H1 (cell line): Measurements from ENCODE around the gene ADIPOR2. TPM values are rescaled to one million over a fixed set of nuclear protein-coding genes. Genes with fewer than 3 reads are reported as not detected.

Source experiments
- CTCF ChIA-PET: fragments of 300-600 bp; sonication (Branson Sonifier 250); formaldehyde crosslinking; loops from one replicate; lab custom pipeline; 2021; ENCODE audit not compliant: partially characterized antibody; lab: Charles Lee
- POLR2A ChIA-PET: fragments of 300-600 bp; sonication (Branson Sonifier 250); formaldehyde crosslinking; loops from one replicate; lab custom pipeline; 2021; ENCODE audit warnings: inconsistent platforms; ENCODE audit not compliant: partially characterized antibody; lab: Charles Lee
- DNase-seq, 2 experiments: peaks; one replicate each; pipeline versions ENCODE4 v3.0.0 to v3.0.0-alpha.2; 2010 to 2022; ENCODE audit warnings: low spot score in 2 of 2, low read depth in 1 of 2, mixed read lengths in 1 of 2
- FAIRE-seq: peaks from 2 replicates; lab custom pipeline; 2011; peaks lifted over from hg19 to GRCh38; lab: Jason Lieb, UNC
- H2AFZ ChIP-seq: 2 replicates; pipeline ENCODE4 v1.8.1; 2012; ENCODE audit warnings: low read length, inconsistent platforms
- H2AK5ac ChIP-seq: 2 replicates; pipeline ENCODE4 v1.6.1; 2013; ENCODE audit warnings: low read depth, low read length
- H2BK120ac ChIP-seq: replicated peaks from 2 replicates; pipeline ENCODE3; 2013; ENCODE audit warnings: low read depth, low read length, inconsistent platforms
- H2BK12ac ChIP-seq: 2 replicates; pipeline ENCODE4 v1.6.1; 2013; ENCODE audit warnings: low read depth, low read length
- H2BK15ac ChIP-seq: 2 replicates; pipeline ENCODE4 v1.6.1; 2013; ENCODE audit warnings: low read length
- H2BK20ac ChIP-seq: 2 replicates; pipeline ENCODE4 v1.6.1; 2013; ENCODE audit warnings: low read length
- H2BK5ac ChIP-seq: 2 replicates; pipeline ENCODE4 v1.6.1; 2013; ENCODE audit warnings: low read depth, low read length
- H3K14ac ChIP-seq: 2 replicates; pipeline ENCODE4 v1.6.1; 2013; ENCODE audit warnings: inconsistent platforms; ENCODE audit not compliant: insufficient read length
- H3K18ac ChIP-seq: 2 replicates; pipeline ENCODE4 v1.6.1; 2013; ENCODE audit warnings: low read length; ENCODE audit errors: extremely low read depth
- H3K23ac ChIP-seq: 2 replicates; pipeline ENCODE4 v1.6.1; 2013; ENCODE audit warnings: inconsistent platforms; ENCODE audit not compliant: insufficient read length
- H3K23me2 ChIP-seq: 2 replicates; pipeline ENCODE4 v1.6.1; 2013; ENCODE audit warnings: low read depth, low read length
- H3K27ac ChIP-seq: 2 replicates; pipeline ENCODE4 v1.6.1; 2011; ENCODE audit warnings: low read depth, low read length, inconsistent platforms
- H3K27me3 ChIP-seq, 4 experiments: replicated peaks in 1 of 4; 1 replicate in 1 of 4; 2 replicates in 3 of 4; pipeline versions ENCODE4 v1.6.1 to v1.8.1; 2011 to 2013; ENCODE audit warnings: low read length in 3 of 4, mild to moderate bottlenecking in 3 of 4, inconsistent platforms in 2 of 4, mixed read lengths in 2 of 4, moderate library complexity in 1 of 4; ENCODE audit not compliant: control insufficient read depth in 3 of 4, insufficient read depth in 3 of 4; ENCODE audit errors: extremely low read depth in 1 of 4
- H3K36me3 ChIP-seq, 4 experiments: 2 replicates each; pipeline versions ENCODE4 v1.6.1 to v1.8.1; 2011 to 2013; ENCODE audit warnings: mild to moderate bottlenecking in 4 of 4, low read length in 3 of 4, moderate library complexity in 2 of 4, control low read depth in 1 of 4, inconsistent platforms in 1 of 4; ENCODE audit not compliant: insufficient read depth in 4 of 4, control insufficient read depth in 2 of 4
- H3K4ac ChIP-seq: replicated peaks from 2 replicates; pipeline ENCODE3; 2013; ENCODE audit warnings: low read length, low read depth, mixed read lengths, inconsistent platforms; ENCODE audit not compliant: insufficient read length
- H3K4me1 ChIP-seq, 4 experiments: replicated peaks in 1 of 4; 1 replicate in 1 of 4; 2 replicates in 3 of 4; pipeline versions ENCODE4 v1.6.1 to v1.8.1; 2011 to 2013; ENCODE audit warnings: low read length in 3 of 4, inconsistent platforms in 2 of 4, mixed read lengths in 1 of 4; ENCODE audit not compliant: insufficient read depth in 4 of 4, control insufficient read depth in 3 of 4
- H3K4me2 ChIP-seq, 2 experiments: 2 replicates each; pipeline versions ENCODE4 v1.6.1 to v1.8.1; 2011 to 2013; ENCODE audit warnings: low read depth in 2 of 2, low read length in 2 of 2, control low read depth in 1 of 2, inconsistent platforms in 1 of 2, mild to moderate bottlenecking in 1 of 2; ENCODE audit not compliant: insufficient read depth in 1 of 2
- H3K4me3 ChIP-seq, 4 experiments: fragments of 200-600, 300-600 bp in 1 of 4; sonication (generic), shearing (Covaris generic), sonication (Bioruptor Twin) in 1 of 4; 2 replicates each; pipeline versions ENCODE4 v1.5.1 to v1.8.1; 2011 to 2016; ENCODE audit warnings: low read length in 4 of 4, low read depth in 3 of 4, control low read depth in 2 of 4, inconsistent platforms in 2 of 4, mild to moderate bottlenecking in 2 of 4, mixed read lengths in 1 of 4, moderate library complexity in 1 of 4; ENCODE audit not compliant: insufficient read depth in 2 of 4; ENCODE audit errors: extremely low read depth in 1 of 4
- H3K56ac ChIP-seq: replicated peaks from 2 replicates; pipeline ENCODE3; 2013; ENCODE audit warnings: low read depth, mild to moderate bottlenecking, mixed read lengths, low read length, inconsistent platforms; ENCODE audit not compliant: insufficient read length
- H3K79me1 ChIP-seq: 2 replicates; pipeline ENCODE4 v1.6.1; 2013; ENCODE audit warnings: low read depth, low read length, control low read depth
- H3K79me2 ChIP-seq, 2 experiments: 2 replicates each; pipeline versions ENCODE4 v1.6.1 to v1.8.1; 2012 to 2013; ENCODE audit warnings: low read length in 2 of 2, mild to moderate bottlenecking in 2 of 2, inconsistent platforms in 1 of 2; ENCODE audit not compliant: insufficient read depth in 2 of 2, control insufficient read depth in 1 of 2
- H3K9ac ChIP-seq, 4 experiments: replicated peaks in 1 of 4; 1 replicate in 1 of 4; 2 replicates in 3 of 4; pipeline versions ENCODE4 v1.6.1 to v1.8.1; 2011 to 2013; ENCODE audit warnings: low read depth in 3 of 4, low read length in 3 of 4, control low read depth in 2 of 4, mild to moderate bottlenecking in 2 of 4, moderate library complexity in 2 of 4, inconsistent platforms in 1 of 4; ENCODE audit errors: extremely low read depth in 1 of 4
- H3K9me3 ChIP-seq, 2 experiments: 2 replicates each; pipeline versions ENCODE4 v1.6.1 to v1.8.1; 2012 to 2013; ENCODE audit warnings: mild to moderate bottlenecking in 2 of 2, moderate library complexity in 2 of 2, control low read depth in 1 of 2, inconsistent platforms in 1 of 2, low read depth in 1 of 2, low read length in 1 of 2, mixed read lengths in 1 of 2; ENCODE audit not compliant: insufficient read depth in 2 of 2
- H4K20me1 ChIP-seq, 2 experiments: replicated peaks in 1 of 2; 2 replicates each; pipeline versions ENCODE3 to v1.8.1; 2011 to 2013; ENCODE audit warnings: inconsistent platforms in 2 of 2, low read length in 2 of 2, mild to moderate bottlenecking in 1 of 2; ENCODE audit not compliant: insufficient read depth in 2 of 2, control insufficient read depth in 1 of 2
- H4K5ac ChIP-seq: 2 replicates; pipeline ENCODE4 v1.6.1; 2013; ENCODE audit warnings: low read length, low read depth, mixed read lengths, inconsistent platforms; ENCODE audit not compliant: insufficient read length
- H4K8ac ChIP-seq: 2 replicates; pipeline ENCODE4 v1.8.0; 2013; ENCODE audit warnings: mild to moderate bottlenecking, moderate library complexity, low read length, inconsistent platforms; ENCODE audit not compliant: insufficient read depth; ENCODE audit errors: extremely low read depth
- H4K91ac ChIP-seq: replicated peaks from 2 replicates; pipeline ENCODE3; 2013; ENCODE audit warnings: low read length, mixed read lengths, inconsistent platforms; ENCODE audit not compliant: insufficient read length
- CBX5 ChIP-seq: fragments of 300-800, 300-1000 bp; sonication (generic); IDR thresholded peaks from 2 replicates; pipeline ENCODE4 v1.7.1; 2016; ENCODE audit warnings: antibody characterized with exemption, low read length, low read depth
- SIX5 ChIP-seq: IDR thresholded peaks from 2 replicates; pipeline ENCODE4 v1.6.1; 2011; ENCODE audit warnings: mild to moderate bottlenecking, low read depth, low read length
- SUZ12 ChIP-seq: fragments of 200-600 bp; sonication (generic); IDR thresholded peaks from 2 replicates; pipeline ENCODE4 v1.6.1; 2012; ENCODE audit warnings: mild to moderate bottlenecking, inconsistent platforms, low read length, moderate library complexity, mixed read lengths
- ZNF274 ChIP-seq: IDR thresholded peaks from 2 replicates; pipeline ENCODE4 v1.7.0; 2012; ENCODE audit warnings: low read length, borderline replicate concordance; ENCODE audit errors: extremely low read depth
- WGBS, 2 experiments: shearing (Covaris generic) in 1 of 2; methylation state at CpG; one replicate each; pipeline versions ENCODE4 v1.1.6 to v1.1.7; 2013 to 2015; ENCODE audit warnings: low lambda C conversion rate in 2 of 2, mixed read lengths in 2 of 2, inconsistent platforms in 1 of 2, low coverage in 1 of 2, missing lambda C conversion rate in 1 of 2; ENCODE audit not compliant: insufficient replicate concordance in 2 of 2, insufficient coverage in 1 of 2, insufficient read length in 1 of 2; ENCODE audit errors: extremely low coverage in 1 of 2, missing lambda C conversion rate in 1 of 2; 5-methylcytosine and 5-hydroxymethylcytosine counted together
- polyA plus RNA-seq, 7 experiments: library from polyadenylated mRNA; depleted of rRNA in 3 of 7; stranded (reverse) in 5 of 7; unstranded in 2 of 7; fragments of >200 nt in 5 of 7; fragments of 200-250 nt in 2 of 7; gene quantifications; 1 replicate in 5 of 7; 2 replicates in 1 of 7; 4 replicates in 1 of 7; pipeline versions ENCODE4 v1.2.1 to v1.2.3, GENCODE V29; 2011 to 2013; ENCODE audit warnings: missing spikeins in 2 of 7, mixed read lengths in 2 of 7
- total RNA-seq: library from RNA; stranded (reverse); fragmentation: NEBNext Ultra II Directional; extraction: Animal tissue kit (Norgen Biotek cat#: 25700); gene quantifications from 2 replicates; pipeline ENCODE4 v1.2.1, GENCODE V29; 2021

Gene ADIPOR2
- total and polyA plus RNA-seq, 2 of the 8 experiments (the other 6 are each of a cell fraction or from before 2014, with no cell fraction given), result 17.5 to 50.8 TPM

- no peak for DNase-seq
- FAIRE-seq, result no peak
- Histone ChIP-seq H3K79me1 (no peaks in the 10 kb centered on the region), H3K14ac (no peak overlapping the region), H3K27ac (no peak overlapping the region), H3K4me1 (peaks cover 0 to 2% (median 0%) of the 10 kb centered on the region in 4 experiments; a peak in 1 of 7 replicates), H2BK5ac (peak overlapping the region; percentile 48; the same call in 1 of the 2 replicates), H3K36me3 (no peaks in the 10 kb centered on the region), H3K9me3 (no peaks in the 10 kb centered on the region), H2BK15ac (0 out of 2 replicates have a peak overlapping the region, but pooled peaks have one; percentile 36), H3K79me2 (no peaks in the 10 kb centered on the region), H3K4me2 (no peak overlapping the region), H2BK20ac (no peak overlapping the region), H4K8ac (peak overlapping the region; percentile 35), H3K18ac (no peak overlapping the region), H3K23ac (no peak overlapping the region), H4K91ac (no peak overlapping the region), H4K20me1 (peaks cover 0 to 2% of the 10 kb centered on the region in 2 experiments), H2AK5ac (no peak overlapping the region; the same call in 1 of the 2 replicates), H2AFZ (no peak overlapping the region), H3K27me3 (no peaks in the 10 kb centered on the region), H2BK120ac (no peak overlapping the region), H2BK12ac (no peak overlapping the region), H4K5ac (no peak overlapping the region), H3K4me3 (no peak overlapping the region), H3K4ac (peak overlapping the region; percentile 62), H3K56ac (no peak overlapping the region), H3K9ac (no peak overlapping the region), H3K23me2 (no peaks in the 10 kb centered on the region; the same call in 1 of the 2 replicates)
- ChIA-PET POLR2A (no interaction called here), CTCF (interaction anchor here (1.4 kb wide), 1 partner anchor 130 kb away, joined by 4 read pairs; no protein-coding TSS in a partner anchor)
- 87% methylated on average over 18 of the region's 21 CpGs; no CpG with 5 or more reads in 1 of the 2 experiments for WGBS, 2 experiments
- TF ChIP-seq CBX5 (no peak), SUZ12 (no peak), ZNF274 (no peak), SIX5 (no peak)
These were observed 119.5 kb downstream of the ADIPOR2 start for GRCh38 chr12:1810201-1810930.
